ENCODE data around the gene XIST. TPM values are rescaled to one million over a fixed set of nuclear protein-coding genes. Genes with fewer than 3 reads are reported as not detected.
"Not testable (repeated sequence)": the region's sequence is repeated elsewhere in the genome, so short reads cannot be mapped to it uniquely, and the experiment has no call there.

The XIST gene
- polyA plus RNA-seq, 1 donor from 2014 or later = 7.5 TPM

- Mint-ChIP-seq H3K36me3 (peaks cover 3% of the 10 kb centered on the region), H3K4me3 (no peak overlapping the region), H3K9me3 (no peaks in the 10 kb centered on the region), H3K27me3 (no peaks in the 10 kb centered on the region), H3K27ac (no peak overlapping the region), H3K4me1 (peaks cover 0 to 6% (median 0%) of the 10 kb centered on the region in 3 donors)
Measured at GRCh38 chrX:73829890-73830466, 22.5 kb downstream of the XIST start.

- peaks cover 0 to 4% (median 0%) of the 10 kb centered on the region in 3 donors for H3K4me1 Mint-ChIP-seq
- no peaks in the 10 kb centered on the region for H3K27me3 Mint-ChIP-seq
- no peaks in the 10 kb centered on the region for H3K9me3 Mint-ChIP-seq
- no peak overlapping the region for H3K4me3 Mint-ChIP-seq
- peaks cover 5% of the 10 kb centered on the region for H3K36me3 Mint-ChIP-seq
- H3K27ac Mint-ChIP-seq = no peak overlapping the region
Measured at GRCh38 chrX:73828080-73828720, 24.3 kb downstream of the XIST start.

- peaks cover 5% of the 10 kb centered on the region for H3K36me3 Mint-ChIP-seq
- H3K4me1 Mint-ChIP-seq = peaks cover 0 to 4% (median 0%) of the 10 kb centered on the region in 3 donors
- no peaks in the 10 kb centered on the region for H3K27me3 Mint-ChIP-seq
- H3K9me3 Mint-ChIP-seq = no peaks in the 10 kb centered on the region
- no peak overlapping the region for H3K4me3 Mint-ChIP-seq
- no peak overlapping the region for H3K27ac Mint-ChIP-seq
Measured at GRCh38 chrX:73827406-73827805, 25.1 kb downstream of the XIST start.

GRCh38 chrX:73826996-73827395, 25.5 kb downstream of the XIST start:
- peaks cover 0 to 4% (median 0%) of the 10 kb centered on the region in 3 donors for H3K4me1 Mint-ChIP-seq
- peaks cover 5% of the 10 kb centered on the region for H3K36me3 Mint-ChIP-seq
- H3K9me3 Mint-ChIP-seq = no peaks in the 10 kb centered on the region
- H3K27me3 Mint-ChIP-seq = no peaks in the 10 kb centered on the region
- H3K27ac Mint-ChIP-seq = no peak overlapping the region
- H3K4me3 Mint-ChIP-seq = no peak overlapping the region

GRCh38 chrX:73825569-73825968, 26.9 kb downstream of the XIST start:
- peaks cover 0 to 4% (median 0%) of the 10 kb centered on the region in 3 donors for H3K4me1 Mint-ChIP-seq
- H3K27ac Mint-ChIP-seq = no peak overlapping the region
- H3K27me3 Mint-ChIP-seq = no peaks in the 10 kb centered on the region
- no peak overlapping the region for H3K4me3 Mint-ChIP-seq
- H3K9me3 Mint-ChIP-seq = no peaks in the 10 kb centered on the region
- H3K36me3 Mint-ChIP-seq = peaks cover 3% of the 10 kb centered on the region

GRCh38 chrX:73823473-73824004, 29.0 kb downstream of the XIST start:
- Mint-ChIP-seq H3K27ac (no peak overlapping the region), H3K9me3 (no peaks in the 10 kb centered on the region), H3K4me1 (peaks cover 0 to 4% (median 0%) of the 10 kb centered on the region in 3 donors), H3K4me3 (no peak overlapping the region), H3K36me3 (peaks cover 9% of the 10 kb centered on the region), H3K27me3 (no peaks in the 10 kb centered on the region)

GRCh38 chrX:73822775-73823174, 29.7 kb downstream of the XIST start:
- peaks cover 0 to 3% (median 0%) of the 10 kb centered on the region in 3 donors for H3K4me1 Mint-ChIP-seq
- no peak overlapping the region for H3K4me3 Mint-ChIP-seq
- peaks cover 8% of the 10 kb centered on the region for H3K36me3 Mint-ChIP-seq
- no peaks in the 10 kb centered on the region for H3K27me3 Mint-ChIP-seq
- H3K9me3 Mint-ChIP-seq = no peaks in the 10 kb centered on the region
- no peak overlapping the region for H3K27ac Mint-ChIP-seq

GRCh38 chrX:73821921-73822559, 30.5 kb downstream of the XIST start:
- H3K9me3 Mint-ChIP-seq = no peaks in the 10 kb centered on the region
- peak overlapping the region in 1 of 3 donors; percentile 81 for H3K27ac Mint-ChIP-seq
- no peak overlapping the region for H3K4me3 Mint-ChIP-seq
- peaks cover 7% of the 10 kb centered on the region for H3K36me3 Mint-ChIP-seq
- no peaks in the 10 kb centered on the region for H3K27me3 Mint-ChIP-seq
- H3K4me1 Mint-ChIP-seq = no peaks in the 10 kb centered on the region

GRCh38 chrX:73819864-73820558, 32.5 kb downstream of the XIST start:
- not testable (repeated sequence) for H3K9me3 Mint-ChIP-seq, H3K4me3 Mint-ChIP-seq, H3K27me3 Mint-ChIP-seq, H3K36me3 Mint-ChIP-seq, H3K4me1 Mint-ChIP-seq, H3K27ac Mint-ChIP-seq

GRCh38 chrX:73818200-73819116, 34.1 kb downstream of the XIST start:
- H3K9me3 Mint-ChIP-seq = no peaks in the 10 kb centered on the region
- H3K27me3 Mint-ChIP-seq = no peaks in the 10 kb centered on the region
- peak overlapping the region in 1 of 3 donors; percentile 6 for H3K27ac Mint-ChIP-seq
- H3K36me3 Mint-ChIP-seq = peaks cover 6% of the 10 kb centered on the region
- H3K4me3 Mint-ChIP-seq = no peak overlapping the region
- no peaks in the 10 kb centered on the region for H3K4me1 Mint-ChIP-seq

GRCh38 chrX:73817393-73818199, 34.9 kb downstream of the XIST start:
- Mint-ChIP-seq H3K27ac (no peak overlapping the region), H3K36me3 (peaks cover 5% of the 10 kb centered on the region), H3K4me3 (no peak overlapping the region), H3K4me1 (no peaks in the 10 kb centered on the region), H3K27me3 (no peaks in the 10 kb centered on the region), H3K9me3 (no peaks in the 10 kb centered on the region)

- H3K36me3 Mint-ChIP-seq = peaks cover 3% of the 10 kb centered on the region
- H3K9me3 Mint-ChIP-seq = no peaks in the 10 kb centered on the region
- no peaks in the 10 kb centered on the region for H3K4me1 Mint-ChIP-seq
- no peak overlapping the region for H3K4me3 Mint-ChIP-seq
- peaks cover 3% of the 10 kb centered on the region for H3K27me3 Mint-ChIP-seq
- no peak overlapping the region for H3K27ac Mint-ChIP-seq
Measured at GRCh38 chrX:73812256-73812655, 40.3 kb downstream of the XIST start.

GRCh38 chrX:73804109-73804508, 48.4 kb downstream of the XIST start:
- H3K36me3 Mint-ChIP-seq, H3K9me3 Mint-ChIP-seq, H3K4me3 Mint-ChIP-seq: not testable (repeated sequence)

GRCh38 chrX:73799888-73800287, 52.6 kb downstream of the XIST start:
- peaks cover 0 to 3% (median 0%) of the 10 kb centered on the region in 3 donors for H3K9me3 Mint-ChIP-seq
- H3K4me3 Mint-ChIP-seq = no peak overlapping the region
- no peaks in the 10 kb centered on the region for H3K4me1 Mint-ChIP-seq
- no peak overlapping the region for H3K27ac Mint-ChIP-seq
- no peaks in the 10 kb centered on the region for H3K36me3 Mint-ChIP-seq
- H3K27me3 Mint-ChIP-seq = no peaks in the 10 kb centered on the region

More at GRCh38 chrX:73804109-73804508, 48.4 kb downstream of the XIST start:
- H3K4me1 Mint-ChIP-seq, H3K27ac Mint-ChIP-seq, H3K27me3 Mint-ChIP-seq: not testable (repeated sequence)

Data from IgD-negative memory B cell (primary cell).